GM12864 (cell line): ENCODE measurements around the gene AATK.

ENCODE experiments used
- DNase-seq: peaks from one replicate; pipeline ENCODE4 v3.0.0-alpha.2; 2011; ENCODE audit warnings: low read depth
- H3K4me3 ChIP-seq: 2 replicates; pipeline ENCODE4 v1.5.1; 2011; ENCODE audit warnings: mild to moderate bottlenecking, low read depth, low read length, control low read depth
- CTCF ChIP-seq: IDR thresholded peaks from 2 replicates; pipeline ENCODE4 v1.5.1; 2011; ENCODE audit warnings: low read depth, mild to moderate bottlenecking, moderate library complexity, low read length, control low read depth, inconsistent platforms; ENCODE audit errors: missing control alignments

Gene AATK

GRCh38 chr17:81076141-81076679 is 89.8 kb downstream of the AATK start:
- no peak for TF ChIP-seq CTCF
- H3K4me3 ChIP-seq: no peak overlapping the region
- no peak for DNase-seq

- no peak overlapping the region for H3K4me3 ChIP-seq
- no peak for TF ChIP-seq CTCF
- DNase-seq: no peak
Measured at GRCh38 chr17:81075307-81075706, 90.7 kb downstream of the AATK start.

- DNase-seq: no peak
- H3K4me3 ChIP-seq: no peak overlapping the region
- TF ChIP-seq CTCF: no peak
Measured at GRCh38 chr17:81074875-81075274, 91.1 kb downstream of the AATK start.

- H3K4me3 ChIP-seq: no peak overlapping the region
- no peak for DNase-seq
- no peak for TF ChIP-seq CTCF
Measured at GRCh38 chr17:81073967-81074839, 91.8 kb downstream of the AATK start.

- no peak for TF ChIP-seq CTCF
- H3K4me3 ChIP-seq: no peak overlapping the region
- no peak for DNase-seq
Measured at GRCh38 chr17:81071761-81072741, 94.0 kb downstream of the AATK start.

- TF ChIP-seq CTCF: no peak
- no peak overlapping the region for H3K4me3 ChIP-seq
- no peak for DNase-seq
Measured at GRCh38 chr17:81070541-81071246, 95.3 kb downstream of the AATK start.
